Type B pancreatic cell (in vitro differentiated cells): ENCODE results near the gene RSPH1. TPM values are rescaled to one million over a fixed set of nuclear protein-coding genes. Genes with fewer than 3 reads are reported as not detected.

ENCODE experiments used
- DNase-seq: peaks from one replicate; pipeline ENCODE4 v3.0.0; 2021; ENCODE audit warnings: mixed read lengths; ENCODE audit not compliant: unreplicated experiment; ENCODE audit errors: extremely low spot score
- H3K27ac Mint-ChIP-seq: 2 replicates; pipeline ENCODE4 v1.8.0; 2021; ENCODE audit warnings: mild to moderate bottlenecking, mixed read lengths
- H3K27me3 Mint-ChIP-seq: 2 replicates; pipeline ENCODE4 v1.8.0; 2021; ENCODE audit warnings: mixed read lengths
- H3K36me3 Mint-ChIP-seq: 2 replicates; pipeline ENCODE4 v1.8.0; 2021; ENCODE audit warnings: mixed read lengths
- H3K4me1 Mint-ChIP-seq: one replicate; pipeline ENCODE4 v1.8.0; 2021; ENCODE audit warnings: mixed read lengths; ENCODE audit not compliant: unreplicated experiment
- H3K4me3 Mint-ChIP-seq: 2 replicates; pipeline ENCODE4 v1.8.0; 2021; ENCODE audit warnings: mild to moderate bottlenecking, mixed read lengths
- H3K9me3 Mint-ChIP-seq: 2 replicates; pipeline ENCODE4 v1.8.0; 2021; ENCODE audit warnings: mixed read lengths
- CTCF ChIP-seq: fragments of 200-600 bp; sonication (generic); conservative IDR thresholded peaks from 2 replicates; pipeline ENCODE4 v1.5.0; 2021; ENCODE audit warnings: antibody characterized with exemption, mild to moderate bottlenecking
- total RNA-seq: library from RNA; stranded (reverse); gene quantifications from 2 replicates; pipeline ENCODE4 v1.2.1, GENCODE V29; 2021; ENCODE audit warnings: low replicate concordance

RSPH1 gene
- total RNA-seq, 1 donor from 2014 or later = 5.2 TPM

DNA sequence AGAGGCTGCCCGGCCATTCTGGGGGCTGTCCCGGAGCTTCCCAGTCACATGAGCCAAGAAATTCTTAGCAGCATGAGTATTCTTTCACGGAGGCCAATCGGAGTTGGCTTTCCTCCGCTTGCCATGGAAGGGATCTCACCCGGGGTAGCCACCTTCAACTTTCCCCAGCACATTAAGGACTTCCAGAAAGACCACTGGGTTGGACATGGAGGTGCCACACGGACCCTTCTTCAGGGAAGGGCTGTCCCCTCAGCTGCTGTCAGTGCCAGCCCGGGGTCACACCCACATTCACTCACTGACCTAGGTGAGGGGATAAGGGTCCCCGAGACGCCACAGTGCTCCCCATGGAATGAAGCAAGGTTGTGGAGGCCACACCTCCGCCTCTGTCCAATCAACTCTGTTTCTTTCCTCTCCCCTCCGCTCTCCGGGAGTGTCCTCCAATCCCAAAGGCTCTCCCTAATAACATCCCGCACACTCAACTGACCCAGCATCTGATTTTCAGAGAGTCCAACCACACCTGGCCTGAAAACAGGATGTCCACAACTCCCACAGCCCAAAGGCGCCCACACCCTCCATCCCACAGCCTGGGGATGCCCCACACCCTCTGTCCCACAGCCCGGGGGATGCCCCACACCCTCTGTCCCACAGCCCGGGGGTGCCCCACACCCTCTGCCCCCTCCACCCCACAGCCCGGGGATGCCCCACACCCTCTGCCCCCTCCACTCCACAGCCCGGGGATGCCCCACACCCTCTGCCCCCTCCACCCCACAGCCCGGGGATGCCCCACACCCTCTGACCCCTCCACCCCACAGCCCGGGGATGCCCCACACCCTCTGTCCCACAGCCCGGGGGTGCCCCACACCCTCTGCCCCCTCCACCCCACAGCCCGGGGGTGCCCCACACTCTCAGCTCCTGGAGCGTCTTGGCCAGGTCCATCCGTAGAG lies 19.4 kb downstream of the RSPH1 start:
- Mint-ChIP-seq H3K4me1 (peaks cover 15% of the 10 kb centered on the region), H3K36me3 (no peaks in the 10 kb centered on the region), H3K4me3 (no peak overlapping the region), H3K9me3 (no peaks in the 10 kb centered on the region), H3K27me3 (no peaks in the 10 kb centered on the region), H3K27ac (no peak overlapping the region)
- peak; percentile 60 for DNase-seq
- TF ChIP-seq CTCF = no peak

- H3K4me3 Mint-ChIP-seq = no peak overlapping the region
- peaks cover 15% of the 10 kb centered on the region for H3K4me1 Mint-ChIP-seq
- H3K27me3 Mint-ChIP-seq = no peaks in the 10 kb centered on the region
- DNase-seq = peak; percentile 48
- no peak overlapping the region for H3K27ac Mint-ChIP-seq
- H3K36me3 Mint-ChIP-seq = no peaks in the 10 kb centered on the region
- TF ChIP-seq CTCF = no peak
- H3K9me3 Mint-ChIP-seq = no peaks in the 10 kb centered on the region
Observed at GRCh38 chr21:42475526-42476387, 20.3 kb downstream of the RSPH1 start.

- H3K4me1 Mint-ChIP-seq = peaks cover 15% of the 10 kb centered on the region
- no peak for TF ChIP-seq CTCF
- H3K36me3 Mint-ChIP-seq = no peaks in the 10 kb centered on the region
- H3K27ac Mint-ChIP-seq = no peak overlapping the region
- no peaks in the 10 kb centered on the region for H3K9me3 Mint-ChIP-seq
- H3K4me3 Mint-ChIP-seq = no peak overlapping the region
- no peak for DNase-seq
- no peaks in the 10 kb centered on the region for H3K27me3 Mint-ChIP-seq
Observed at GRCh38 chr21:42475036-42475435, 21.0 kb downstream of the RSPH1 start.

- H3K4me3 Mint-ChIP-seq = peak overlapping the region; percentile 52
- H3K27me3 Mint-ChIP-seq = no peaks in the 10 kb centered on the region
- no peaks in the 10 kb centered on the region for H3K36me3 Mint-ChIP-seq
- TF ChIP-seq CTCF = no peak
- no peaks in the 10 kb centered on the region for H3K9me3 Mint-ChIP-seq
- peak overlapping the region; percentile 91 for H3K27ac Mint-ChIP-seq
- DNase-seq = no peak
- peaks cover 15% of the 10 kb centered on the region for H3K4me1 Mint-ChIP-seq
Observed at GRCh38 chr21:42474043-42474831, 21.8 kb downstream of the RSPH1 start.

DNA sequence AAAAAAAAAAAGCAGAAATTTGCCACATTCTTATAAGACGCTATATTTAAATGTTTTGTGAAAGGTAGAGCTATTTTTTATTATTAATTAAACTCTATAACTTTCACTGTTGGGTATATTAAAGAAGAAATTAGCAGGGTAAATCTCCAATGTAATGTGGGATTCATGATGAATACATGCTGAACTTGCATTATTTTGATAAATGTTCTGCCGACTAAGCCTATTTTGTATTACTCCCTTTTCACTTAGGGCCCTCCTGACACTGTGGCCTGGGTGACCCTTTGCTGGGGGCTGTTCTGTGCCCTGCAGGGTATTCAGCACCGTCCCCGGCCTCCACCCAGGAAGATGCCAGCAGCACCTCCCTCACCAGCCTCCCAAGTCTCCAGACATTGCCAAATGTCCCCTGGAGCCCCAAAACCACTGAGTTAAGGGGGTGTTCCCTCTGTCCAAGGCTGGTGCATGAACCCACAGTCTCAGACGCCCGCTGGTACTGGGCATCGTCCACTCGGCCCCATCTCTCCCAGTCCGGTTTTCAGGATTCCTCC lies 22.5 kb downstream of the RSPH1 start:
- DNase-seq = no peak
- Mint-ChIP-seq H3K36me3 (no peaks in the 10 kb centered on the region), H3K27me3 (no peaks in the 10 kb centered on the region), H3K27ac (peak overlapping the region; percentile 91), H3K4me1 (peaks cover 15% of the 10 kb centered on the region), H3K4me3 (no peak overlapping the region), H3K9me3 (no peaks in the 10 kb centered on the region)
- TF ChIP-seq CTCF = no peak
